ENCODE measurements around the gene DBI.
A peak's percentile ranks its signal among the peaks of the same experiment; 100 is the strongest.

Gene DBI

GRCh38 chr2:119352357-119352756, 14.4 kb upstream of the DBI start:
- no peak for DNase-seq
- Mint-ChIP-seq H3K4me3 (no peak overlapping the region), H3K27me3 (ENCODE audit: low read depth, poor library complexity) (peaks cover 4% of the 10 kb centered on the region), H3K36me3 (ENCODE audit: low read depth) (peaks cover 5% of the 10 kb centered on the region), H3K4me1 (peaks cover 4% of the 10 kb centered on the region), H3K9me3 (peaks cover 4% of the 10 kb centered on the region), H3K27ac (no peak overlapping the region)
- TF ChIP-seq, protein P1, sequence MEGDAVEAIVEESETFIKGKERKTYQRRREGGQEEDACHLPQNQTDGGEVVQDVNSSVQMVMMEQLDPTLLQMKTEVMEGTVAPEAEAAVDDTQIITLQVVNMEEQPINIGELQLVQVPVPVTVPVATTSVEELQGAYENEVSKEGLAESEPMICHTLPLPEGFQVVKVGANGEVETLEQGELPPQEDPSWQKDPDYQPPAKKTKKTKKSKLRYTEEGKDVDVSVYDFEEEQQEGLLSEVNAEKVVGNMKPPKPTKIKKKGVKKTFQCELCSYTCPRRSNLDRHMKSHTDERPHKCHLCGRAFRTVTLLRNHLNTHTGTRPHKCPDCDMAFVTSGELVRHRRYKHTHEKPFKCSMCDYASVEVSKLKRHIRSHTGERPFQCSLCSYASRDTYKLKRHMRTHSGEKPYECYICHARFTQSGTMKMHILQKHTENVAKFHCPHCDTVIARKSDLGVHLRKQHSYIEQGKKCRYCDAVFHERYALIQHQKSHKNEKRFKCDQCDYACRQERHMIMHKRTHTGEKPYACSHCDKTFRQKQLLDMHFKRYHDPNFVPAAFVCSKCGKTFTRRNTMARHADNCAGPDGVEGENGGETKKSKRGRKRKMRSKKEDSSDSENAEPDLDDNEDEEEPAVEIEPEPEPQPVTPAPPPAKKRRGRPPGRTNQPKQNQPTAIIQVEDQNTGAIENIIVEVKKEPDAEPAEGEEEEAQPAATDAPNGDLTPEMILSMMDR (IDR thresholded peaks at IDR 0.05), result no peak

DNA sequence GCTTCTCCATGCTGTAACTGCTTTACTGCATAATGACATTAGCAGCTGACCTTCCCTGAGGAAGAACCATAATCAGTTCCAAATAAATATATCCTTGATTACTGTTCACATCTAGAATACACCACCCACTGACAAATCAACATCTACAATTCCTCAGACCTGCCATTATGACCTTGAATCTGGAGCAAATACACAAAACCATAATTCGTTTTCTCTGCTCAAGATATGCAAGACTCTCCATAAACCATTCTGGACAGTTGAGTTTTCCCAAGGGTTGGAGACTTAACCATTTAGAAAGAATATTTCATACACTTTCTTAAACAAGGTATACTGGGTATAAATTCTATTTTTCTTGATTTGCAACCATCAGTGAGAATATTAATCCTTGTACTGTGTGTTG, 11.9 kb upstream of the DBI start:
- peaks cover 5% of the 10 kb centered on the region for H3K36me3 Mint-ChIP-seq (ENCODE audit: low read depth)
- no peak for DNase-seq
- TF ChIP-seq, protein P1 (IDR thresholded peaks at IDR 0.05), result no peak
- H3K4me1 Mint-ChIP-seq, result no peaks in the 10 kb centered on the region
- no peak overlapping the region for H3K4me3 Mint-ChIP-seq
- peaks cover 4% of the 10 kb centered on the region for H3K9me3 Mint-ChIP-seq
- H3K27ac Mint-ChIP-seq, result no peak overlapping the region
- H3K27me3 Mint-ChIP-seq (ENCODE audit: low read depth, poor library complexity), result peaks cover 7% of the 10 kb centered on the region

GRCh38 chr2:119359774-119360173, 7.0 kb upstream of the DBI start:
- H3K4me3 Mint-ChIP-seq, result no peak overlapping the region
- H3K9me3 Mint-ChIP-seq, result peaks cover 4% of the 10 kb centered on the region
- peaks cover 5% of the 10 kb centered on the region for H3K36me3 Mint-ChIP-seq (ENCODE audit: low read depth)
- DNase-seq, result no peak
- peaks cover 5% of the 10 kb centered on the region for H3K4me1 Mint-ChIP-seq
- TF ChIP-seq, protein P1 (IDR thresholded peaks at IDR 0.05), result no peak
- peaks cover 7% of the 10 kb centered on the region for H3K27me3 Mint-ChIP-seq (ENCODE audit: low read depth, poor library complexity)
- no peak overlapping the region for H3K27ac Mint-ChIP-seq

DNA sequence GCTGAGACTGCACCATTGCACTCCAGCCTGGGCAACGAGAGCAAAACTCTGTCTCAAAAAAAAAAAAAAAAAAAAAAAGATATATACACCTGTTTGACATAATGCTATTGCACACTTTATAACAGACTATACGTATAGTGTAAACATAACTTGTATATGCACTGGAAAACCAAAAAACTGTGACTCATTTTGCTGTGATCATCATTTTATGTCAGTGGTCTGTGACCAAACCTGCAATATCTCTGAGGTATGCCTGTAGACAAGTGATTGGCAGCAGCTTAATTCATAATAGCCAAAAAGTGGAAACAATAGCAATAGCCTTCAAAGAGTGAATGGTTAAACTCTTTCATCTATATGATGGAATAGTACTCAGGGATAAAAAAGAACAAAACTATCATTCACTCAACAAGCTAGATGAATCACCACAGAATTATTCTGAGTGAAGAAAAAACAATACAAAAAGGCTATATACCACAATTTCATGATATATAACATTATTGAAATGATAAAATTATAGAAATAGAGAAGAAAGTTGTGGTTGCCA, 6.3 kb upstream of the DBI start:
- Mint-ChIP-seq H3K27ac (no peak overlapping the region), H3K36me3 (ENCODE audit: low read depth) (peaks cover 4% of the 10 kb centered on the region), H3K4me3 (no peak overlapping the region), H3K9me3 (peaks cover 4% of the 10 kb centered on the region), H3K4me1 (peaks cover 12% of the 10 kb centered on the region), H3K27me3 (ENCODE audit: low read depth, poor library complexity) (peaks cover 7% of the 10 kb centered on the region)
- DNase-seq, result no peak
- TF ChIP-seq, protein P1 (IDR thresholded peaks at IDR 0.05), result no peak

DNA sequence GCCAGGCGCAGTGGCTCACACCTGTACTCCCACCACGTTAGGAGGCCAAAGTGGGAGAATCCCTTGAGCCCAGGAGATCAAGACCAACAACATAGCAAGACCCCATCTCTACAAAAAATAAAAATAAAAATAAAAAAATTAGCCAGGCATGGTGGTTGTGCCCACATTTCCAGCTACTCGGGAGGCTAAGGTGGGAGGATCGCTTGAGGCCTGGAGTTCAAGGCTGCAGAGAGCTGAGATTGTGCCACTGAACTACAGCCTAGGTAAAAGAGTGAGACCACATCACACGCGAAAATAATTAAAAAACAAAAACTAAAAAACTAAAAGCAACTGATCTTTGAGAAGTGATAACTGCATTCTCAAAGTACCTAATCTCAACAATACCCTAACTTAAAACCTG, 2.0 kb upstream of the DBI start:
- no peaks in the 10 kb centered on the region for H3K27me3 Mint-ChIP-seq (ENCODE audit: low read depth, poor library complexity)
- H3K4me3 Mint-ChIP-seq, result peak overlapping the region; percentile 95

GRCh38 chr2:119365436-119365835, 1.3 kb upstream of the DBI start:
- H3K36me3 Mint-ChIP-seq (ENCODE audit: low read depth), result peaks cover 16% of the 10 kb centered on the region
- H3K27ac Mint-ChIP-seq, result no peak overlapping the region
- peak overlapping the region; percentile 95 for H3K4me3 Mint-ChIP-seq
- H3K9me3 Mint-ChIP-seq, result no peaks in the 10 kb centered on the region
- no peaks in the 10 kb centered on the region for H3K27me3 Mint-ChIP-seq (ENCODE audit: low read depth, poor library complexity)
- TF ChIP-seq, protein P1 (IDR thresholded peaks at IDR 0.05), result no peak
- H3K4me1 Mint-ChIP-seq, result peaks cover 30% of the 10 kb centered on the region
- DNase-seq, result no peak

More for the DNA sequence above, 2.0 kb upstream of the DBI start:
- TF ChIP-seq, protein P1 (IDR thresholded peaks at IDR 0.05), result no peak
- DNase-seq, result no peak
- Mint-ChIP-seq H3K4me1 (peaks cover 30% of the 10 kb centered on the region), H3K27ac (no peak overlapping the region), H3K36me3 (ENCODE audit: low read depth) (peaks cover 9% of the 10 kb centered on the region), H3K9me3 (no peaks in the 10 kb centered on the region)

All from nephron progenitor cell (in vitro differentiated cells).